Cerebellar nuclear complex (tissue), 1 donor: ENCODE data around the gene BAMBI.

ENCODE experiments used
- DNase-seq, 2 experiments: peaks; one replicate each; lab custom pipeline; 2025; lab: John Stamatoyannopoulos, UW

The BAMBI gene

DNA sequence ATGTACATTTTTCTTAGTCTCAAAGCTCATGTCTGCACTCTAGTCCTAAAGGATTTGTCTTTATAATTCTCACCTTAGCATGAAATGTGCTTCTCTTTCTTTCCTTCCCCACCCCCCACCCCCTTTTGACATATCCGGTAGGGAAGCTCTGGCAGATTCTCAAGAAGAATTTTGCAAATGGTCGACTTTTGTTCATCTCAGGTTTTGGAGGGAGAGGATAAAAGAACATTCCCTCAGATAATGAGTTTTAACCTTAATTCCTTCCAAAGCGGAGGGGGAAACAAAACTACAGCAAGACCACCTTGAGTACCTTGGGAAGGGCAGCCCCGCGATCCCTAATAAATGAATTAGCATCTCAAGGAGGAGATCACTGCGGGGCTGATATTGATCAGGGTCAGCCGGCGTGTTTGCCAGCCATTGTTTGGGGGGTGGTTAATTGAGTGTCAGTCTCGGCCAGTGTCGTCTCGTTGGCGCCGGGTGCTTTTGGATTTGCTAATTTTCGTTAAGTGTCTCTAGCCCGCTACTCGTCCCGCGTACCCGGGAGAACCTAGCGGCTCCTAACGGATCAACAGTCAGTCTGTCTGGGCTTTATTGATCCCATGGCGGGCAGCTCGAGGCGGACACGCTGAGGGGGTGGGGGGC lies 874 bp upstream of the BAMBI start:
- DNase-seq, result no peak

DNA sequence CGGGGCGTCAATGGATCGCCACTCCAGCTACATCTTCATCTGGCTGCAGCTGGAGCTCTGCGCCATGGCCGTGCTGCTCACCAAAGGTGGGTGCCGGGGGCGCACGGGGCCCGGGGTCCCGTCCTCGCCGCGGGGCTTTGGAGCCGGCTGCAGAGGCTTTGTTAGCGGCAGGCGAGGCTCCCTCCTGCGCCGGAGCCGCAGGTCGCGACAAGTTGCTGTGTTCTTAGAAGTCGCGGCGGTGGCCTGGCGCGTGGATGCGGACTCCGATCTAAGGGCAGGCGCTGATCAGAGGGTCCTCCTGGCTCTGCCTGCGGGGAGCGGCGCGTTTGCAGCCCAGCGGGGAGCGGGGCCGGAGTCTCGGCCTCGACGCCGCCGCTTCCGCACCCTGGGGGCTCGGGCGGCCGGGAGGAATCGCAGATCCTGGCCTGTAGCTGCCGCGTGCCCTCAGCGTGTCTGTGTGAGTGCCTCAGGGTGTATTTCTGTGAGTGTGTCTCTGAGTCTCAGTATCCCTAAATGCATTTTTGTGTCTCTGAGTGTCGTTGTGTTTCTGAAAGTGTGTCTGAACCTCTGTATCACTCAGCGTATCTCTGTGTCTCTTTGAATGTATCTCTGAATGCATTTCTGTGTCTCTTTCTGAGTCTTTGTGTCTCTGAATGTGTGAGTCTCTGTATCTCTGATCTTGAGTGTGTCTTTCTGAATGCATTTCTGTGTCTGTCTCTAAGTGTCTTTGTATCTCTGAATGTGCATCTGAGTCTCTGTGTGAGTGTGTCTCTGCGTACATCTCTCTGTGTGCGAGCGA lies 766 bp downstream of the BAMBI start:
- no peak for DNase-seq

DNA sequence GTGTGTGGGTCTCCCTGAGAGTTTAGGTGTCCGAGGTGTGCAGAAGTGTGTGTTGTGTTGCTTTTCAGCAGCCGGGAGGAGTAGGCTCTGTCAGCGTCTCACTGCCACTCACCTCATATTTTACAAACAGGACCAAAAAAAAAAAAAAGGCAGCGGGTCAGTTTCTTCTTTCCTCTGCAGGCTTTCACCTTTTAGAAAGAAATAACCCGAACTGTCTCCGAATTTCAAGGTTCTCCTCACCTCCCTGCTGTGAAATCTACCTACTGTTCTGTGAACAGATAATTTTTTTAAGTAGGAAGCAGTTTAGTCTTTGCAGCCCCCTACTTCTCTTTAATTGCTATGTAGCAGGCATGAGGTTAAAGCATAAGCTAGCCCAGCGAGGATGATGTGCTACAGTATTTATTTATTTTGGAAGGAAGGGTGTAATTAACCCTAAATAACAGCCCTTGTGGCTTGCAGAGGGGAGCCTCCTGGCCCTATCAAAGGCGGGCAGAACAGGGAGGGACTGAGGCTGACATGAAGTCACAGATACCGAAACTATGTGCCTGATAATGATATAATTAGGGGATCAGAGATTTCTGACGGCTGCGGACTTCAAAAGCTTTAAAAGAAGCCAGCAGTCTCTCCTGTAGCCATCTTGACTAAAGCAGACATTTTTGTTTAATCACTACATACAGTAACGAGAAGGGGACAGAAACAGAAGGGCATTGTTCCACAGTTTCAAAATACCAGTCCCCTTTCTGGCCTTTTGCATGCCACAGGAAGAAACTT lies 1.6 kb downstream of the BAMBI start:
- no peak for DNase-seq

DNA sequence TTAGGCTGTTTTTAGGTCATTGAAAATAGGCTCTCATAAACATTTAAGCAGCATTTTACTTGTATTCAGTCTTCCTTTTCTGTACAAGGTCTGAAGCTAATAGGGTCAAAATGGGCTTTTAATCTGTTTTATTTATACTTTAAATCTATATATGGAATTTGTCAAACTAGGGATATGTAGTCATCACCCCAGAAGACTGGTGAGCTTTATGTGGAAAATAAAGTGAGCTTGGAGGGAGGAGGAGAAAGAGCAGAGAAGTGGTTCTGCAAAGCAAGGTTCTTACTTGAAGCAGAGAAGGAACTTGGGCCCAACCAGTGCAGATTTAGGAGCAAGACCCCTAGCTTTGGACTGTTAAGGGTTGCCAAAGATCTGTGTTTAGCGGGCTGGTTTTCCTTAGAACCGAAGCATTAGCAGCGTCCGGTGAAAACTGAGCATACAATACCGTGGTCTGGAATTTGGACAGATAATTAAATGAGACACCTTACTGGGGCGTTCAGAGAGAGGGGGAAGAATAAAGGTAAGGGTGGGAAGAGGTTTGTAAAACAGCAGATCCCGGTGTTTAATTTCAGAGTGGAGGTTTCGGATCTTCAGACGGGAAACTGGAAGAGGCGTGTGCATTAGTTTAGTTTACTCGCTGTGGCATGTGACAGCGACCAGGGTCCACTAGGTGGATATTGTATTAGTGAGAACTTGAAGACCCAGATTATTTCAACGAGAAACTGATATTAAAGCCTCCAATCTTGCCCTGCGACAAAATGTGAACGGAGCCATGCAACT lies 2.4 kb downstream of the BAMBI start:
- DNase-seq, result no peak

DNA sequence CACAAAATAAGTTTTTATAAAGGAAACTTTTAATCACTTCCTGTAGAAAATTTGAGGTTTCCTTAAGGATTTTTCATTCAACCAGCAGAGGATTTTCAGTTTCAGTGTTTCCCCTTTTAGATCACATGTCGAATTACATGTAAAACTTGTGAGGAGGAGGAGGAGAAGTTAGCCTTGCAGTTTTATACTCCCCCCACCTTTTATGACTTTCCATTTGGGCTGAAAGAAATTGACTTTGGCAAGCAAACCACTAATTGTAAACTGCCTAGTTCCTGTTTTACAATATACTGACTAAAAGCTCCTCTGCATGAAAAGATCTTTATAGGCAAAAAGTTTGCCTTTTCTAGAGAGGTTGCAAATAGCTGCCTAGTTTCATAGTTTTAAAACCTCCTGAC lies 3.0 kb downstream of the BAMBI start:
- DNase-seq, result no peak

DNA sequence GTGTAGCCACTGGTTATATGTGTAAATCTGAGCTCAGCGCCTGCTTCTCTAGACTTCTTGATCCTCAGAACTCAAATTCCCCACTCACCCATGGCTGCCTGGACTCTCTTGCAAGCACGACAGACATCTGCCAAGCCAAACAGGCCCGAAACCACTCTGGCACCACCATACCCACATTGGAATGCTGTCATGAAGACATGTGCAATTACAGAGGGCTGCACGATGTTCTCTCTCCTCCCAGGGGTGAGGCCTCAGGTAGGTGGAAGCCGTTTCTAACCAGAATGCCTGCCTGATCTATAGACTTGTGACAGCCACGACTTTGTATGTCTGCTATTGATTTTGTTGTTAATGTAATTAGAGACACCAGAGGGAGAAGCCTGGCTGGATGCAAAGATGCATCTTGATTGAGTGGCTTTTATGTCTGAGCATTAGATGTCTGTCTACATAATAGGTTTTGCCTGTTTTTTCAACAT lies 4.0 kb downstream of the BAMBI start:
- no peak for DNase-seq

DNA sequence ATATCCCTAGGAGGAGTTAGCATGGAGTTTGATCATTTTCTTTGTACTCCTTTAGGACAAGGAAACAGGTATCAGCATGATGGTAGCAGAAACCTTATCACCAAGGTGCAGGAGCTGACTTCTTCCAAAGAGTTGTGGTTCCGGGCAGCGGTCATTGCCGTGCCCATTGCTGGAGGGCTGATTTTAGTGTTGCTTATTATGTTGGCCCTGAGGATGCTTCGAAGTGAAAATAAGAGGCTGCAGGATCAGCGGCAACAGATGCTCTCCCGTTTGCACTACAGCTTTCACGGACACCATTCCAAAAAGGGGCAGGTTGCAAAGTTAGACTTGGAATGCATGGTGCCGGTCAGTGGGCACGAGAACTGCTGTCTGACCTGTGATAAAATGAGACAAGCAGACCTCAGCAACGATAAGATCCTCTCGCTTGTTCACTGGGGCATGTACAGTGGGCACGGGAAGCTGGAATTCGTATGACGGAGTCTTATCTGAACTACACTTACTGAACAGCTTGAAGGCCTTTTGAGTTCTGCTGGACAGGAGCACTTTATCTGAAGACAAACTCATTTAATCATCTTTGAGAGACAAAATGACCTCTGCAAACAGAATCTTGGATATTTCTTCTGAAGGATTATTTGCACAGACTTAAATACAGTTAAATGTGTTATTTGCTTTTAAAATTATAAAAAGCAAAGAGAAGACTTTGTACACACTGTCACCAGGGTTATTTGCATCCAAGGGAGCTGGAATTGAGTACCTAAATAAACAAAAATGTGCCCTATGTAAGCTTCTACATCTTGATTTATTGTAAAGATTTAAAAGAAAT lies 4.8 kb downstream of the BAMBI start:
- no peak for DNase-seq

DNA sequence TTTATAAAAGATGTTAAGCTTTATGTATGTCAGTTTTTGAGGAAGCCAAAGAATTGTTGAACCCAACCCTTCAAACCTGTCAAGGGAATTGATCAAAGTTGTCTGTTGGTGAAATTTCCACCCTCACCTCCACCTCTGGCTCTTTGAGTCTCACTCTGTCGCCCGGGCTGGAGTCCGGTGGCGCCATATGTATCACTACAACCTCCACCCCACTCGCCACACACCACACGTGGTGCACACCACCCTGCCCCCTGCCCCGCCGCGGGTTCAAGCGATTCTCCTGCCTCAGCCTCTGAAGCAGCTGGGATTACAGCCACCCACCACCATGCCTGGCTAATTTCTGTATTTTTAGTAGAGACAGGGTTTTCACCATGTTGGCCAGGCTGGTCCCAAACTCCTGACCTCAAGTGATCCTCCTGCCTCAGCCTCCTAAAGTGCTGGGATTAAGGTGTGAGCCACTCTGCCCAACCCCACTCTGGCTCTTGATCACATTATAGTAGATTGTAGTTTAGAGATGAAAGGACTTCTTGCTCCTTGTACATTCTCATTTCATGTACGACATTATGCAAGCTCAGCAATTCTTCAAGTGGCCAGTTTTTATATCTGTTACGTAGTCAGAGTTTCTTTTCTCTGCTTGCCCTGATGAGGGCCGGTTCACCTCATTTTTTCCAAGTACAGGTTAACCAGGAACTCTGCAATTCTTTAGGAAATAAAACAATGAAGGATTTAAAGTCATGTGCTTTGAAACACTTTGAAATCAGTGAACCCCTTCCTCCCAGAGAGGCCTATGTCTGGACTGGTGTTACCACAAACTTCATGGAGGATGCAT lies 7.0 kb downstream of the BAMBI start:
- DNase-seq, result no peak

DNA sequence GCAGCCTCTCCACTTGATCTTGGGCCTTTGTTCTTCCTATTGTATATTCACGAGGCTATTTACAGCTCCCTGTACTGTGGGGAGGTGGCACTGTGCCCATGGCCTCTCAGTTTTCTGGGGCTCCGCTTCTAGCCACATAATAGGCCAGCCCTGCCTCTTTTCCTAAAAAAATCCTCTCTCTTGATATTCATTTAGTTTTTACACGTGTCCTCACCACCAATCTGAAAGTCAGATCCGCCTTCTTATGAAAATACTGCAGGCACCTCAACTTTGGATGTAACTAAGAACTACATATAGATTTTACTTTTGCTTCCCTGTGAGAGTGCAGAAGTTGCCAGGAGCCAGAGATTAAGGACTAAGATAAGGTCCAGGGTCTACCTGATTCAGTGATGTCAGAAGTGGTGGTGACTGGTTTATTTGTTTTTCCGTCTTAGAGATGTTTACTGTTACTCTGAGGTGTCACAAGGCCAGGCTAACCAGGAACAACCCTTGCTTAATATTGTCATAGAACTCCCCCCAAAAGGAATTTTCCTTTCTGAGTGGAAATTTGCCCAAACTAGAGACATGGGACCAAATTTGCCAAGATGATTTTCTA lies 7.8 kb downstream of the BAMBI start:
- DNase-seq, result no peak

DNA sequence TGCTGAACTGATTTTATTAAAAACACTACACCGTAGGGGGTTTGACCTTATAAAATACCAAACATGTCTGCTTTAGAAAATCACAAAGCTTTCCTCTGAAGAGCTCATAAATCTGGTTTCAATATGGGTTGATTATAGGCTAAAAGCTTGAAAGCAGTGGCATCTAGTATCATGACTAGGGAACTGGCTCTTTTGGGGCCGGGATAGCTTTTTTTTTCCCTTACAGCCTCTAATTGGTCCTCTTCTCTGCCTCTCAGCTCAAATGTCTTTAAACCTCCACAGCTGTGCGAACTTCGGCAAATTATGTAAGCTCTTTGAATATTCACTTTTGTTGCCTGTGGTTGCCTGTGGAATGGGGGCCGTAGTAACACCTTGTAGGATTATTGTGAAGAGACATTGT lies 8.4 kb downstream of the BAMBI start:
- no peak for DNase-seq

DNA sequence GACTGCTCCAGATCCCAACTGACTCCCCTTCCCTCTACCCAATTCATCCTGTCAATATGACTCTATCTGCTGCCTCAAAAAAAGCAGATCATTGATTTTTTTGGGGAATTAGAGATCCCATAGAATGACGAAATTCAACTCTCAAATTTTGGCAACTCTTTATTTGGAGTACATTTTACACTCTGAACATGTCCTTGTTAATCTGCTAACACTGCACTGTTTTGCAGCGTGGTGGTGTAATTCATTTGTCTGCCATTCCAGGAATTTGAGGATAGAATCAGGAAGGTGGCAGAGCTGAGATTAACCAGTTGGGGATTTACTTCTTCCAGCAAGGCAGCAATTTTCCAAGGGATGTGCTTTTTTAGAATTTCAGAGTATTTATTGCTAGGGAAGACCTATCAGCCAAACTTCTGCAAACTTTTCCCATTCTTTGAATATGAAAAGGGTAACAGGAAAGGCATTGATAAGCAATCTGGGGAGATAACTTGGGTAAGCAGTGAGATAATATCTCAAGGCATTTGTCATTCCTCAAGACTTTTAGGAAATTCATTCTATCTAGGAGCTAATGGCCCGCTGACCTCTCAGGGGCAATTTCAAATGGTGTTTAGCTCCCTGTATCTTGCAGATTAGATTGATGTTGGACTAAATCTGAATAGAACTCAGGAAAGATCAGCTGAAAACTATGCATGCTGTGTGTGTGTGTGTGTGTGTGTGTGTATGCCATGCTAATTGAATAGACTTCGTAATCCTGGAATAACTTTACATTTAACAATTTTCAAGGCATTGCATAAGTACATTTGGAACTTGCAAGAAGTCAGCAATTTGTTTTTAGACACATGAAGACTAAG lies 9.7 kb downstream of the BAMBI start:
- DNase-seq, result no peak

DNA sequence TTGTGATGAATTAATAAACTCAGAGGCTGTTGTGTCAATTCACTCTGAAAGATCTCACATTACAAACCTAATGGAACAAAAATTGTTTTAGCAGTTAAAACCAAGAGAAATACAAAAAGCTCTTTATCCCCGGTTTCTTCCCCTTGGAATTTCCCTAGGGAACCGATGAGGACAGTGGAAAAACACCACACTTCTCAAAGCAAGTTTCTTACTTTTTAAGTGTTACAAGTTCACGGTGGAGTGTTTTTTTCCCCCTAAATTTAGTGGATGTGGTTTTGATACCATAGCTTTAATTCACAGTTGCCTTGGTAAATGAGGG lies 10.3 kb downstream of the BAMBI start:
- DNase-seq, result no peak

DNA sequence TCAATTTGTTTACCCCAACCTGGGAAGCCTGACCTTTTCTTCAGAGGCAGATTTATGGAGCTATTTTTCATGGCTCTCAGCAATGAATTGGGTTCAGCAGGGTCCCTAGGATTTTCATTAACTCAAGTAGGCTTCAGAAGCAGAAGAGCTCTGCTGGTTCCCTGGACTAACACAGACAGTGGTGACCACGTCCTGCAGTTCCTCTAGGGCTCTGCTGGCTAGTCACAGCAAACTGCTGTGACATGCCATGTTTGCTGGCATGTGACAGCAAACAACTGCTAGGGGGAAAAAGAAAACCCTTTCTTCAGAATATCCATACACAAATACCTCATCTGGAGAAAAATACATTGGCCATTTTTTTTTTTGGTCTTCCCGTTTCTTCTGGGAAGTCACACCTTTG lies 13.2 kb downstream of the BAMBI start:
- no peak for DNase-seq

DNA sequence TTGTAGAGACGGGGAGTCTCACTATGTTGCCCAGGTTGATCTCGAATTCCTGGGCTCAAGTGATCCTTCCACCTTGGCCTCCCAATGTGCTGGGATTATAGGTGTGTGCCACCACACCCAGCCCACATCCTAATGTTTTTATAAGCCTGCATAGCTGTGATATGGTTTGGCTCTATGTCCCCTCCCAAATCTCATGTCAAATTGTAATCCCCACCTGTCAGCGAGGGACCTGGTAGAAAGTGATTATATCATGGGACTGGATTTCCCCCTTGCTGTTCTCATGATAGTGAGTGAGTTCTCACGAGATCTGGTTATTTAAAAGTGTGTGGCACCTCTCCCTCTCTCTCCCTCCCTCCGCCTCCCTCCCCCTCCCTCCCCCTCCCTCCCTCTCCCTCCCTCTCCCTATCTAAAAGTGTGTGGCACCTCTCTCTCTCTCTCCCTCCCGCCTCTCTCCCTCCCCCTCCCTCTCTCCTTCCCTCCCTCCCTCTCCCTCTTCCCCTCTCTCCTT lies 13.9 kb downstream of the BAMBI start:
- DNase-seq, result no peak

DNA sequence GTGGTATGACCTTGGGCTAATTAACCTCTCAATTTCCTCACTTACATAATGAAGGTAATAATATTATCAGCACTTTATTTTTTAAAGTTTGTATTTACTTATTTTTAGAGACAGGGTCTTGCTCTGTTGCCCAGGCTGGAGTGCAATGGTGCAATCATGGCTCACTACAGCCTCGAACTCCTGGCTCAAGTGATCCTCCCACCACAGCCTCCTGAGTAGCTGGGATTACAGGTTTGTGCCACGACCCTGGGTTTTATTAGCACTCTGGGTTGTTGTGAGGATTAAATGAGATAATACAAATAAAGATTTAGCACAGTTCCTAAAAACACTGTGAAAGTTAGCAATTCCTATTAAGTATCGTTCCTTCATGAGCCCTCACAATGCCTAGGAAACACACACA lies 14.7 kb downstream of the BAMBI start:
- no peak for DNase-seq

DNA sequence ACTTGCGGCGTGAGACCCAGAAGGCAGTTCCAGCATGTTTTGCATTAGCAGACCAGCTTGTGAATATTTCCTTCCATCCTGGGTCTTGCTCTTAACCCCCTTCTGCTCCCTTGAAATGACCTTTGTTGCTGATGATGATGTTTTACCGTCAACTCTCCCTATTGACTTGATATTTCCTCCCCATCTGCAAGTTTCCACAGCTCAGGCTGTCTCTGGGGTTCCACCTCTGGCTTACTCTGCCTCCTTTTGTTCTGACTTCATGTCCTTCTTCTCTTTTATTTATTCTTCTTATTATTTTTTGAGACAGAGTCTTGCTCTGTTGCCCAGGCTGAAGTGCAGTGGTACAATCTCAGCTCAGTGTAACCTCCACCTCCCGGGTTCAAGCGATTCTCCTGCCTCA lies 17.2 kb downstream of the BAMBI start:
- DNase-seq, result no peak

DNA sequence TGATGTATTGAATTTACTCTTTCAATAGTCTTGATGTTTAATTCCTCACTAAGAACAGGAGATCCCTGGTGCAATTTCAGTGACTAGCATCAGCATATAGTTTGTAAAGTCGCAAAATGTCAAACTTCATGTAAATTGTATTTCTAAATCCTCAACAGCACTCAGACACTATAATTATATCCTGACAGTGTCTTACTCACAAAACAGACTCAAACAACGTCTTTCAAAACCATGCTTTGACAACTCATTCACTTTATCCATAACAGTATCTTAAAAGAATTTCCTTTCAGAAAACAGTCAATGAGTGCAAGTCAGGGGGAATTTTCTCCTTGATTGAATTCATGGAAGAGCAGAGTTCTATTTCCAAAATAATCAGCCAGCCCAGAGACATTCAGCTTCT lies 20.8 kb downstream of the BAMBI start:
- no peak for DNase-seq

DNA sequence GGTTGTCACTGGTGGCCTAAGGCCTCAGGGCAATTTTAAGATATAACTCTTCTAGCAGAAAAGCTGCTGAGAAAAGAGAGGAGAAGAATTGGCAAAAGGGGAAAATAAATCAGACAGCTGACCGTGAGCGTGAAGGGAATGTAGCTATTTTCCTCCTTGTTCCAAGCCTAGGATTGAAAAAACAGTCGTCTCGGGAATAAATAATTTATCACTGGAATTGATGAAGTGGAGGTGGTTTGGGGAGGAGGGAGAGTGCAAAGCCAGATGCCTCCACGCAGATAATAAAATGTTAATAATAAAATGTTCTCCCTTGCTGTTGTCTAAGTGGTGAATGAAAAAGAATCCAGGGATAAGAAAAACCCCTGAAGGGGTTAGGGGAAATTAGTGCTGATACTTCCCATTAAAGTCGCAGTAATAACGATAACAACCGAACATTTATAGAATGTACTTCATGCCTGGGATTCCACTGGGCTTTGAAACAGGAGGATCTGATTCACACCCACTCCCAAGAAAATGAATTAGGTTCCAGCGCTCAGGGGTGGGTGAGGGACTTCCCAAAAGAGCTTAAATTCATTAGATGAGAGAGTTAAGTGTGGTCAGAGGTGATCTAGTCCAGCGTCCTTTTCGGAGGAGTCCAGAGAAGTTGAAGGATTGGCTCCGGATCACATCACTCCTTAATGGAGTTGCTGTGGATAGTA lies 27.3 kb downstream of the BAMBI start:
- DNase-seq, result no peak
